ENCODE measurements around the gene G6PD. TPM values are rescaled to one million over a fixed set of nuclear protein-coding genes. Genes with fewer than 3 reads are reported as not detected.

Gene G6PD
- total RNA-seq, 1 experiment from 2014 or later, result 68.7 TPM

- H3K36me3 Mint-ChIP-seq (ENCODE audit: insufficient read depth in 1 of 3, low read depth in 3 of 3), result peaks cover 8 to 13% (median 12%) of the 10 kb centered on the region in 3 experiments; a peak in 5 of 7 replicates
- H3K9me3 ChIP-seq (ENCODE audit: control insufficient read depth, low read depth, low read length), result peaks cover 13% of the 10 kb centered on the region
- H3K56ac ChIP-seq (ENCODE audit: insufficient read length, low read depth, low read length), result no peak overlapping the region
- no peaks in the 10 kb centered on the region for H3K4me1 ChIP-seq (ENCODE audit: insufficient read depth, low read length)
- peak overlapping the region; percentile 16 for H3K4me2 ChIP-seq (ENCODE audit: insufficient read depth, insufficient read length, low read length)
- H4K8ac ChIP-seq (replicated peaks; ENCODE audit: insufficient read length, low read depth, low read length), result no peak overlapping the region
- H3K27me3 Mint-ChIP-seq (ENCODE audit: low read depth), result peaks cover 8% of the 10 kb centered on the region
- TF ChIP-seq CTCF (conservative IDR thresholded peaks at IDR 0.05), result no peak
- no peaks in the 10 kb centered on the region for H3K79me1 ChIP-seq (ENCODE audit: insufficient read depth, low read depth, low read length, poor library complexity, severe bottlenecking)
- no peak overlapping the region for H3K27ac ChIP-seq (ENCODE audit: insufficient read length, low read depth, low read length)
- no peak overlapping the region for H2AFZ ChIP-seq (ENCODE audit: low read length)
- H2BK20ac ChIP-seq (ENCODE audit: low read depth, low read length, poor library complexity, severe bottlenecking), result no peak overlapping the region
- no peak overlapping the region for H2BK12ac ChIP-seq (ENCODE audit: insufficient read length, low read depth, low read length)
- 0 out of 7 replicates have a peak overlapping the region, but pooled peaks of 1 of the 3 experiments have one; percentile 27 for H3K27ac Mint-ChIP-seq
- no peaks in the 10 kb centered on the region for H4K20me1 ChIP-seq (ENCODE audit: control insufficient read depth, insufficient read depth, insufficient read length)
- peaks cover 14 to 17% of the 10 kb centered on the region in 2 experiments for H3K4me1 Mint-ChIP-seq
- H3K18ac ChIP-seq (ENCODE audit: insufficient read length, low read depth, low read length), result no peak overlapping the region
- H2BK15ac ChIP-seq (ENCODE audit: low read depth, low read length), result no peak overlapping the region
- peaks cover 15% of the 10 kb centered on the region for H3K23me2 ChIP-seq (ENCODE audit: insufficient read length, low read depth, low read length, poor library complexity, severe bottlenecking)
- H3K4me3 Mint-ChIP-seq, result peak overlapping the region; percentile 74 to 85
- H2AK5ac ChIP-seq (ENCODE audit: insufficient read length, low read length), result no peak overlapping the region
- no peak overlapping the region for H2BK5ac ChIP-seq (ENCODE audit: insufficient read length, low read length)
- H2BK120ac ChIP-seq (ENCODE audit: low read depth, low read length, poor library complexity, severe bottlenecking), result no peak overlapping the region
- H3K79me2 ChIP-seq (ENCODE audit: insufficient read depth, low read length), result no peaks in the 10 kb centered on the region
- no peak overlapping the region for H3K23ac ChIP-seq (ENCODE audit: insufficient read length, low read depth, low read length)
- no peak overlapping the region for H3T11ph ChIP-seq (ENCODE audit: low read length)
- no peaks in the 10 kb centered on the region; the same call in 1 of the 2 replicates for H3K27me3 ChIP-seq (ENCODE audit: insufficient read depth, low read length)
- no peak for DNase-seq
- no peak overlapping the region for H4K5ac ChIP-seq (ENCODE audit: insufficient read length, low read depth, low read length)
- no peak overlapping the region for H4K91ac ChIP-seq (ENCODE audit: insufficient read length, low read depth, low read length)
- H3K14ac ChIP-seq (ENCODE audit: insufficient read depth, low read length), result no peak overlapping the region; the same call in 1 of the 2 replicates
- no CpG with 5 or more reads among the region's 34 CpGs for WGBS (ENCODE audit: extremely low coverage, insufficient read length, low lambda C conversion rate)
- peaks cover 50 to 52% of the 10 kb centered on the region in 2 experiments for H3K9me3 Mint-ChIP-seq
- no peak overlapping the region for H3K4ac ChIP-seq (ENCODE audit: low read depth, low read length)
- H3K9ac ChIP-seq (ENCODE audit: extremely low read depth, insufficient read length, low read length), result peak overlapping the region; percentile 13
Observed at GRCh38 chrX:154515090-154515965, 31.3 kb downstream of the G6PD start.

Measured in H9 (cell line).